Measurements from ENCODE around the gene LMF1. TPM values are rescaled to one million over a fixed set of nuclear protein-coding genes. Genes with fewer than 3 reads are reported as not detected.

Gene LMF1
- total and polyA plus RNA-seq, 2 of the 13 experiments (the other 11 are each of a cell fraction or from before 2014, with no cell fraction given) = 6.8 to 8.5 TPM

- in situ Hi-C loops (cut with HindIII; ENCODE audit: extremely low pct_ligation_motif_present, low pct_unique_long_range_greater_than_20kb) = no loop called here
- H3K9me3 ChIP-seq (ENCODE audit: low read length) = no peaks in the 10 kb centered on the region
- H3K36me3 ChIP-seq (replicated peaks in 1 of 2; ENCODE audit: control insufficient read depth in 1 of 2, insufficient read depth in 2 of 2, low read length in 2 of 2) = 0 out of 5 replicates have a peak, but pooled peaks cover 0 to 1% of the 10 kb centered on the region in 2 experiments
- POLR2A ChIA-PET = no interaction called here
- intact Hi-C loops (cut with micrococcal nuclease; ENCODE audit: unreplicated experiment) = no loop called here
- H3K4me1 ChIP-seq (ENCODE audit: insufficient read depth, low read length) = peaks cover 16% of the 10 kb centered on the region
- TF ChIP-seq PPARG (CRISPR knock-in tag; conservative IDR thresholded peaks at IDR 0.05) (no peak), ZNF773 (CRISPR knock-in tag; IDR thresholded peaks at IDR 0.05; ENCODE audit: borderline replicate concordance) (no peak), CEBPG (CRISPR knock-in tag; IDR thresholded peaks at IDR 0.05) (no peak), IRF1 (CRISPR knock-in tag; IDR thresholded peaks at IDR 0.05; ENCODE audit: low read depth) (no peak), IKZF4 (CRISPR knock-in tag; IDR thresholded peaks at IDR 0.05; ENCODE audit: borderline replicate concordance, low read depth, not compliant biosample characterization) (no peak), ZNF776 (CRISPR knock-in tag; IDR thresholded peaks at IDR 0.05) (no peak), ARHGAP35 (CRISPR knock-in tag; IDR thresholded peaks at IDR 0.05; ENCODE audit: borderline replicate concordance) (no peak), RBFOX2 (IDR thresholded peaks at IDR 0.05; ENCODE audit: low read depth, low read length) (no peak), ZNF569 (CRISPR knock-in tag; IDR thresholded peaks at IDR 0.05; ENCODE audit: borderline replicate concordance) (no peak), ZNF441 (CRISPR knock-in tag; IDR thresholded peaks at IDR 0.05; ENCODE audit: borderline replicate concordance) (no peak)
- H3K4me2 ChIP-seq (ENCODE audit: low read depth, low read length) = no peak overlapping the region
- H3K79me2 ChIP-seq (ENCODE audit: insufficient read depth, low read length) = no peaks in the 10 kb centered on the region
- ATAC-seq (no peak), FAIRE-seq (no peak), DNase-seq (ENCODE audit: low spot score) (no peak)
- H4K20me1 ChIP-seq (ENCODE audit: insufficient read depth, low read length) = no peaks in the 10 kb centered on the region; the same call in 1 of the 2 replicates
- no peak overlapping the region for H3K27ac ChIP-seq (ENCODE audit: extremely low read length, insufficient read depth, low read length)
- CTCF ChIA-PET (ENCODE audit: low intra/inter-chr PET ratio, low total read pairs) = no interaction called here
- no peak overlapping the region for H3K9ac ChIP-seq (ENCODE audit: insufficient read depth, low read depth, low read length)
- WGBS (ENCODE audit: low lambda C conversion rate) = 93% methylated on average over 4 of the region's 4 CpGs
- H3K4me3 ChIP-seq (replicated peaks in 1 of 3; ENCODE audit: insufficient read depth in 1 of 3, low read depth in 2 of 3, low read length in 3 of 3) = no peak overlapping the region
- no peaks in the 10 kb centered on the region for H3K27me3 ChIP-seq (ENCODE audit: control insufficient read depth in 1 of 2, insufficient read depth in 2 of 2, low read length in 2 of 2)
- no peak overlapping the region for H2AFZ ChIP-seq (ENCODE audit: low read length)
- no TSS peak for BruUV-seq (replicated peaks)
These were observed 5.3 kb downstream of the LMF1 start for GRCh38 chr16:965487-965886.

All from HepG2 (cell line).